Fibroblast of villous mesenchyme (primary cell): ENCODE data around the gene RAB8A. TPM values are rescaled to one million over a fixed set of nuclear protein-coding genes. Genes with fewer than 3 reads are reported as not detected.

ENCODE experiments used
- DNase-seq: peaks from one replicate; pipeline ENCODE4 v3.0.0-alpha.2; 2010; ENCODE audit warnings: low read depth
- H3K4me3 ChIP-seq: 2 replicates; pipeline ENCODE4 v1.5.1; 2011; ENCODE audit warnings: low read depth, mild to moderate bottlenecking, low read length
- CTCF ChIP-seq: IDR thresholded peaks from 2 replicates; pipeline ENCODE4 v1.5.1; 2012; ENCODE audit warnings: low read depth, mild to moderate bottlenecking, low read length; ENCODE audit not compliant: insufficient read depth
- total RNA-seq: library from RNA; depleted of rRNA; stranded (reverse); fragments of >200 nt; gene quantifications from 2 replicates; pipeline ENCODE4 v1.2.3, GENCODE V29; 2012

The RAB8A gene
- total RNA-seq, 1 donor, result 92.0 TPM

- H3K4me3 ChIP-seq, result no peak overlapping the region
- no peak for DNase-seq
- no peak for TF ChIP-seq CTCF
Measured at GRCh38 chr19:16134510-16134909, 22.8 kb downstream of the RAB8A start.

- no peak overlapping the region for H3K4me3 ChIP-seq
- TF ChIP-seq CTCF, result no peak
- no peak for DNase-seq
Measured at GRCh38 chr19:16135430-16136127, 23.9 kb downstream of the RAB8A start.

- DNase-seq, result no peak
- TF ChIP-seq CTCF, result no peak
- H3K4me3 ChIP-seq, result no peak overlapping the region
Measured at GRCh38 chr19:16136185-16136999, 24.7 kb downstream of the RAB8A start.

GRCh38 chr19:16139752-16140151 is 28.1 kb downstream of the RAB8A start:
- no peak for DNase-seq
- TF ChIP-seq CTCF, result no peak
- no peak overlapping the region for H3K4me3 ChIP-seq

GRCh38 chr19:16141043-16141442 is 29.4 kb downstream of the RAB8A start:
- TF ChIP-seq CTCF, result no peak
- DNase-seq, result no peak
- no peak overlapping the region for H3K4me3 ChIP-seq

GRCh38 chr19:16142032-16142580 is 30.4 kb downstream of the RAB8A start:
- DNase-seq, result no peak
- no peak for TF ChIP-seq CTCF
- no peak overlapping the region for H3K4me3 ChIP-seq
